Fibroblast of skin of abdomen (primary cell): ENCODE results near the gene MBD3L3. TPM values are rescaled to one million over a fixed set of nuclear protein-coding genes. Genes with fewer than 3 reads are reported as not detected.
"Not testable (repeated sequence)": the region's sequence is repeated elsewhere in the genome, so short reads cannot be mapped to it uniquely, and the experiment has no call there.

Source experiments
- DNase-seq: peaks from one replicate; pipeline ENCODE4 v3.0.0-alpha.2; 2013
- polyA plus RNA-seq, 2 experiments: library from polyadenylated mRNA; unstranded; fragments of 120-200 nt; gene quantifications; one replicate each; pipeline ENCODE4 v1.2.1, GENCODE V29; 2013; ENCODE audit not compliant: insufficient read length in 2 of 2

Gene MBD3L3
- polyA plus RNA-seq (2013, experiment 1 of 2; ENCODE audit: insufficient read length): not detected
- not detected for polyA plus RNA-seq (2013, experiment 2 of 2; ENCODE audit: insufficient read length)

DNA sequence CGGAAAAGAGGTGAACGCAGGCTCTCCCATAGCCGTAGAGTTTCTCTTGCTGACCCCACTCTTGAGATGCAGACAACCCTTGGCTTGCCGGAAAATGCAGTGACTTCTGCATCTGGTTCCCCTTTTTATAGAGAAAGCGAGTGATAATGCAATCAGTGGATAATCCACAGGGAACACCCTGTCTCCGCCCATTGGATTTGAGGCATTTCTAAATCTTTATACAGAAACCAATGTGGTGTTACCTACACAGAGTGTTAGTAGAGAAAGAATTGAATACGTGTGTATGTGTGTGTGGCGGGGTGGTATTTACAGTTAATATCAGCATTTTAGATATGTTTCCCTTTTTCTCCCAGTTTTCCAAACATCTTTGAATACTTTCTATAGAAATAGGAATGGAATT lies at the start of gene MBD3L3:
MBD3L3 (minus strand) TSS at position 101 of the 400 bp plus-strand sequence; CDS start at position 30, 71 bp downstream.
- not testable (repeated sequence) for DNase-seq

DNA sequence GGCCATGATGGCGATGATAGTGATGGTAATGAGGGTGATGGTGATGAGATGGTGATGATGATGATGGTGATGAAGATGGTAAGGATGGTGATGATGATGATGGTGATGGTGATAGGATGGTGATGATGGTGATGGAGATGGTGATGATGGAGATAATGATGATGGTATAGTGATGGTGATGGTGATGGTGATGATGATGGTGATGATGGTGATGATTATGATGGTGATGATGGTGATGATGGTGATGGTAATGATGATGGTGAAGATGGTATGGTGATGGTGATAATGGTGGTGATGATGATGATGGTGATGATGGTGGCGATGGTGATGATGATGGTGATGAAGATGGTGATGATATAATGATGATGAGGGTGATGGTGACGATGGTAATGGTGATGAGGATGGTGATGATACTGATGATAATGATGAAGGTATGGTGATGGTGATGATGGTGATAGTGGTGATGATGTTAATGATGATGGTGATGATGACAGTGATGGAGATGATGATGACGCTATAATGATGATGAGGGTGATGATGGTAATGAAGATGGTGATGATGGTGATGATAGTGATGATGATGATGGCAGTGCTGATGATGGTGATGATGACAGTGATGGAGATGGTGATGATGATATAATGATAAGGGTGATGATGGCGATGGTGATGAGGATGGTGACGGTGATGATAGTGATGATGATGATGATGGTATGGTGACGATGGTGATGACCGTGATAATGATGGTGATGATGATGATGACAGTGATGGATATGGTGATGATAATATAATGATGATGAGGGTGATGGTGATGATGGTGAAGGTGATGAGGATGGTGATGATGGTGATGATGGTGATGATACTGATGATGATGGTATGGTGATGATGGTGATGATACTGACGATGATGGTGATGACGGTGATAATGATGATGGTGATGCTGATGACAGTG lies 48.5 kb upstream of the MBD3L3 start:
- no peak for DNase-seq

DNA sequence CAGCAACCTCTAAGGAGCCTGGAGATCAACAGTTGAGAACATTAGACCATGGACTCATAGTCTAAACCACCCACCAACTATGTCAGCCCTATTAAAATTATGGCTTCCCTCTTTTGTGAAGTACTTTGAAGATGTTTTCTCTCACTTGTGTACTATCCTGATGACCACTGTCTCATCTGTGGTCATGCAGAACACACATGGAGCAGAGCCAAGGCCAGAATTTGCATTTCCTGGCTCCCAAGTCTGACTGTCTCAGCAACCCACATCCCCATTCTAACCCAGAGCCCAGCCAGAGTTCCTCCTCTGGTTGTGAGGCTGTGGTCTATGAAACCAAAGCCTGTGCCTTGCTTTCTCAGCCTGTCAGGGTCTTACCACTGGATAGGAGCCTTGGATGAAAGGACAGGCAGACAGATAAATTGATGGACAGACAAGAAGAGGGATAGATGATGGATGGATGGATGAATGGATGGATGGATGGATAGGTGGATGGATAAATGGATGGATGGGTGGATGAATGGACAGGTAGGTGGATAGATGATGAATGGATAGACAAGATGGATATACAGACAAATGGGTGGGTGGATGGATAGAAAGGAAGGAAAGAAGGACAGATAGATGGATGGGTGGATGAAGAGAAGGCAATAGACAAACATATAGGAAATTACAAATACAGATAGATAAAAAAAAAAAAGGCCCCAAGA lies 46.4 kb upstream of the MBD3L3 start:
- DNase-seq: no peak

DNA sequence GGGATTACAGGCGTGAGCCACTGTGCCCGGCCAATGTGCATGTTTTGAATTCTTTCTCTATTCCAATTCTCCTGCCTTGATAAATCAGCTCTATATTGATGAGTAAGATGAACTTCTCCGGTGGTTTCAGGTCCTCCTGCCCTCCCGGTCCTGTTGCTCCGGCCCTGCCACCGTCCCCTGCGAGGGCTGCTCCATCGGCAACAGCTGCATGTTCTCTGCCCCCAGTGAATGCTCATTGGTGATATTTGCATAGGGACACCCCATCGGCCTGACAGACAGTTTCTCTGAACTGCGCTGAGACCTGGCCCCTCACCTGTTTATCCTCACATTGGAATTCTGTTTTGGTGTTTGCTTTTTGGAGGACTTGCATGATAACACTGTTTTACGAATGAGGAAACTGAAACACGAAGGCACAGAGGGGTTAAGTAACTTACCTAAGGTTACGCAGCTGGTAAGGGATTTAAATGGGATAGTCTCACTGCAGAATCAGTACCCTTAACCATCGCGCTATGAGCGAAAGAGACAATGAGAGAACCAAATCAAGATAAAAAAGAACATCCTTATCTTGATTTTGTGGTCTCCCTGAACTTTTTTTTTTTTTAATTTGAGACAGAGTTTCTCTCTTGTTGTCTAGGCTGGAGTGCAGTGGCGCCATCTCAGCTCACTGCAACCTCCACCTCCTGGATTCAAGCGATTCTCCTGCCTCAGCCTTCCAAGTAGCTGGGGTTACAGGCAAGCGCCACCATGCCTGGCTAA lies 43.2 kb upstream of the MBD3L3 start:
- no peak for DNase-seq

- DNase-seq: no peak
These were observed 41.1 kb upstream of the MBD3L3 start for GRCh38 chr19:7099597-7099921.

- peak; percentile 90 for DNase-seq
These were observed 40.5 kb upstream of the MBD3L3 start for GRCh38 chr19:7098701-7099596.

GRCh38 chr19:7098096-7098495 lies 39.6 kb upstream of the MBD3L3 start:
- no peak for DNase-seq

- DNase-seq: no peak
These were observed 30.5 kb upstream of the MBD3L3 start for GRCh38 chr19:7088999-7089398.

- DNase-seq: peak; percentile 13
These were observed 24.8 kb upstream of the MBD3L3 start for GRCh38 chr19:7083076-7083956.

DNA sequence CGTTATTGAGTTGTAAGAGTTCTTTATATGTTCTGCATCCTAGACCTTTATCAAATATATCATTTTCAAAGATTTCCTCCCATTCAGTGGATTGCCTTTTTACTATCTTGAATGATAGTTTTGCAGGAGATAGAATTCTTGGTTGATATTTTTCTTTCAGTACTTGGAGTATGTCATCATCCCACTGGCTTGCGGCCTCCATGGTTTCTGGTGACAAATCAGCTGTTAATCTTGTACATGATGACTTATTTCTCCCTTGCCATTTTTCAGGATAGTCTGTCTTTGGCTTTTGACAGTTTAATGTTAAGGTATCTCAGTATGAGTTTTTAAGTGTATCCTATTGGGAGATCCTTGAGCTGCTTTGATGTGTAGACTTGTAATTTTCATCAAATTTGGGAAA lies 19.5 kb upstream of the MBD3L3 start:
- DNase-seq: no peak

GRCh38 chr19:7076151-7076550 lies 17.7 kb upstream of the MBD3L3 start:
- DNase-seq: no peak

DNA sequence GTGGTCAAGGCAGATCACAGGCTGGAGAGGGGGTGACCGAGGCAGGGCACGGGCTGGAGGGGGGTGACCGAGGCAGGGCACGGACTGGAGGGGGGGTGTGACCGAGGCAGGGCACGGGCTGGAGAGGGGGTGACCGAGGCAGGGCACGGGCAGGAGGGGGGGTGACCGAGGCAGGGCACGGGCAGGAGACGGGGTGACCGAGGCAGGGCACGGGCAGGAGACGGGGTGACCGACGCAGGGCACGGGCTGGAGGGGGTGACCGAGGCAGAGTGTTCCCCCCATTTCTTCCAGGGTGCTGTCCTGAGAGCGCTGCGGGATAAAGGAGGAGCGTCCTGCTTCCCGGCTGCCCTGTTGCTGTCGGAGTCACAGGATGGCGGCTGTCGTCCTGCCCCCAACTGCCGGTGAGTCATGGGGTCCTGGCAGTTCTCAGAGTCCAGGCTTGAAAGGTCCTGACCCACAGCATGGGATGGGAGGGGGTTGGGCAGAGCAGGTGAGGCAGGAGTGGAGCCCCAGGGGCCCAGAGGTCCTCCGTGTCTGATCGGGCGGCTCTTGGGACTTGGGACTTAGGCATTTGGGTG lies 16.3 kb upstream of the MBD3L3 start:
- no peak for DNase-seq

DNA sequence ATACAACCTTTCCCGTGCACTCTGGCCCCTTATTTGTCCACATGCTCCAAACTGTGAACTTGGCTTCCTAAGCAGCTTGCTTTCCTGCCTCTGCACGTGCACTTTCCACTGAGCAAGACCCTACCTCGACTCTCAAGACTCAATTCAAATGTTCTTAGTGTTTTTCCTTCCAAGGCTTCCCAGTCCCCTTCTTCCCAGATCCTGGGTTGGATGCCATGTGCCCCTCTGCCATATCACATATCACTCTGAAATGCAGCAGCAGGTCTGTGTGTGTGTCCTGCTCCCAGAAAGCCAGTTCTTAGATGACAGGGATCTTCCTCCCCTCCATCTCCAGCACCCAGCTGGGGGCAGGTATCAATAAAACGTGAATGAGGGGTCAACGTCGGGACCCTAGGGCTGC lies 14.1 kb upstream of the MBD3L3 start:
- DNase-seq: no peak

- DNase-seq: no peak
These were observed 11.4 kb upstream of the MBD3L3 start for GRCh38 chr19:7069904-7070226.

- DNase-seq: peak; percentile 96
These were observed 10.8 kb upstream of the MBD3L3 start, which contains the start of gene ZNF557 for GRCh38 chr19:7069042-7069903. TSS of gene ZNF557 (plus strand) at chr19:7069703. CDS start at chr19:7075075, 5,372 bp downstream.

DNA sequence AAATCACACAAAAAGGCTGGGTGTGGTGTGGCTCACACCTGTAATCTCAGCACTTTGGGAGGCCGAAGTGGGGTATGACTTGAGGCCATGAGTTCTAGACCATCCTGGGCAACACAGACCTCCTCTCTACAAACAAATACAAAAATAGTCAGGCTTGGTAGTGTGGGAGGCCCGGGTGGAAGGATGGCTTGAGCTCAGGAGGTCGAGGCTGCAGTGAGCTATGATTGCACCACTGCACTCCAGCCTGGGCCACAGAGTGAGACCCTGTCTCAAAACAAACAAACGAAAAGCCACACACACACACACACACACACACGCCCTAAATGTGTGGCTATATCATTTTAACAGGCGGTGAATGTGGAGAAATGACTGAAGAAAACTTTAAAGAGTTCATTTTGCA lies 10.1 kb upstream of the MBD3L3 start:
- no peak for DNase-seq

DNA sequence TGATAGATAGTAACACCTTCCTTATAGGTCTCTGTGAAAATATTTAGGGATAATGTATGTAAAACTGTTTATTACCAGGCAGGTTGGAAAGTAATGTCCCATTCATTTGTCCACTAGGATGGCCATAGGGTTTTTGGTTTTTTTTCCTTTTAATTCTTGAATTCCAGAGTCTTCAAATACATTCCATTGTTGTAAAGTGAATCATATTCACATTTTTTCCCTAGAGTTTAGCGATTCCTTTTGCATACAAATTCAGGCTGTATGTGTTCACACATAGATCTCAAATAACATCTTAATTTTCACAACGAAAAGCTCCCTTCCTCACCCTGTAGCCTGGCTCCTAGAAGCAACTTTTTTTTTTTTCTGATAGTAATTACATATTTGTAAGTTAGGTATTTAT lies 9.2 kb upstream of the MBD3L3 start:
- peak; percentile 34 for DNase-seq

DNA sequence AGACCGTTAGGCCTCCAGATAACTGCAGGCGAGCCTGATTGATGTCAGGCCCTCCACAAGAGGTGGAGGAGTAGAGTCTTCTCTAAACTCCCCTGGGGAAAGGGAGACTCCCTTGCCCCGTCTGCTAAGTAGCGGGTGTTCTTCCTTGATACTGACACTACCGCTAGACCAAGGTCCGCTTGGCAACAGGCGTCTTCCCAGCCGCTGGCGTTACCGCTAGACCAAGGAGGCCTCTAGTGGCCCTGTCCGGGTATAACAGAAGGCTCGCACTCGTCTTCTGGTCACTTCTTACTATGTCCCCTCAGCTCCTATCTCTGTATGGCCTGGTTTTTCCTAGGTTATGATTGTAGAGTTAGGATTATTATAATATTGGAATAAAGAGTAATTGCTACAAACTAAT lies 8.6 kb upstream of the MBD3L3 start:
- DNase-seq: not testable (repeated sequence)

DNA sequence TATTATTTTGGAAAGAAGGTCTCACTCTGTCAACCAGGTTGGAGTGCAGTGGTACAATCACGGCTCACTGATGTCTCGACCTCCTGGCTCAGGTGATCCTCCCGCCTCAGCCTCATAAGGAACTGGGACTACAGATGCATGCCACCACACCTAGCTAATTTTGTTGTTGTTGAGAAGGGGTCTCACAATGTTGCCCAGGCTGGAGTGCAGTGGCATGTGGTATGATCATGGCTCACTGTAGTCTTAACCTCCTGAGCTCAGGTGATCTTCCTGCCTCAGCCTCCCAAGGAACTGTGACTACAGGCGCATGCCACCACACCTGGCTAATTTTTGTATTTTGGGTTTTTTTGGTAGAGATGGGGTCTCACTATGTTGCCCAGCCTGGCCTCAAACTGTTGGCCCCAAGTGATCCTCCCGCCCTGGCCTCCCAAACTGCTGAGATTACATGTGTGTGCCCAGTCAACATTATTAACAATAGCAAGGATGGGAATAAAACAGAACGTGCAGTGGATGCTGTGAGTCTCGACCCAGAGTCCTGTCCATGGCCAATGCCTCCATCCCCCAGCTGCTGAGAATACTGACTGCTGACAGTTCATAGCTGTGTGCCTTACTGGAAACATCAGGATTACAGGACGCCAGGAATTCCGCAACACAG lies 5.4 kb upstream of the MBD3L3 start:
- no peak for DNase-seq
